ENCODE results near the gene ERBIN. TPM values are rescaled to one million over a fixed set of nuclear protein-coding genes. Genes with fewer than 3 reads are reported as not detected.
"Not testable (repeated sequence)": the region's sequence is repeated elsewhere in the genome, so short reads cannot be mapped to it uniquely, and the experiment has no call there.

Gene ERBIN
- total RNA-seq, result 95.0 TPM

DNA sequence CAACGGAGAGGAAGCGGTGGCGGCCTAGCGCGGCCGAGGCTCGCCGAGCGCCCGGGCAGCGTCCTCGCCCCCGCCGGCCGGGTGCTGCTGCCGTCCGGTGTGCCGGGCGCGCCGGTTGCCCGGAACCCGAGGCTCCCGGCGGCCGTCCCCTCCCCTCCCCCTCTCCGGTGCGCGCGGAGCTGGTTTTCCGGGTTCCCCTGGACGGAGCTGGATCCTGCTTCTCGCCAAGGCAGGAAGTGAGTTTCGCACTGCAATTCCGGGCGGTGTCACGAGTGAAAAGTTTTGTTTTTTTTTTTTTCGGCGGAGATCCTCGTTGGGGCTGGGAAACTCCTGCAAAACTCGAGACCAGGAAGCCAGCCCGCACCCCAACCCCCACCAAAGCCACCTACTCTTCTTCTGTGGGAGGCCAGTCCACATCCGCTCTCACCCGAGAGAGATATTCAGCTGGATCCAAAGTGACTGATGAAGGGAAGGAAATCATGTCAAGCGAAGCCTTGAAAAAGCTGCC lies at the start of gene ERBIN:
Gene ERBIN, plus strand, starts transcription at position 300 of the 508 bp plus-strand sequence. CDS start 66,144 bp downstream, outside the sequence.
- DNase-seq, result peak; percentile 85

DNA sequence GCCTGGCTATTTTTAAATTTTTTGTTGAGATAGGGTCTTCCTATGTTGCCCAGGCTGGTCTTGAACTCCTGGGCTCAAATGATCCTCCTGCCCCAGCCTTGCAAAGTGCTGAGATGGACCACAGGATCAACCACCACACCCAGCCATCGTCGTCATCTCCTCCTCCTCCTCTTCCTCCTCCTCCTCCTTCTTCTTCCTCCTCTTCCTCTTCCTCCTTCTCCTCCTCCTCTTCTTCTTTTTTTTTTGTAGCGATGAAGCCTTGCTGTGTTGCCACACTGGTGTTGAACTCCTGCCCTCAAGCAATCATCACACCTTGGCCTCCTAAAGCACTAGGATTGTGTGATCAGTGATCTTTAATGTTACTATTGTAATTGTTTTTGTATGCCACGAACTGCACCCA lies 49.4 kb upstream of the ERBIN start:
- no peak for DNase-seq

DNA sequence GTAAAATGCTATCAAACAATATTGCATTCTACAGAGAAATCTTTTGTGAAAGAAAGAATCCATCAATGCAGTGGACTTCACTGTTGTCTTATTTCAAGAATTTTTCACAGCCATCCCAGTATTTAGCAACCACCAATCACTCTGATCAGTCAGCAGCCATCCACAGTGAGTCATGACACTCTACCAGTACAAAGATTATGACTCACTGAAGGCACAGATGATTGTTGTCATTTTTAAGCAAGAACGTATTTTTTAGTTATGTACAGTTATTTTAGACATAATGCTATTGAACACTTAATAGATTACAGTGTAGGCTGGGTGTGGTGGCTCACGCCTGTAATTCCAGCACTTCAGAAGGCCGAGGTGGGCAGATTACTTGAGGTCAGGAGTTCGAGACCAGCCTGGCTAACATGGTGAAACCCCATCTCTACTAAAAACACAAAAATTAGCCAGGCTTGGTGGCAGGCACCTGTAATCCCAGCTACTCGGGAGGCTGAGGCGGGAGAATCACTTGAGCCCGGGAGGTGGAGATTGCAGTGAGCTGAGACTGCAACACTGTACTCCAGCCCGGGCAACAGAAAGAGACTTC lies 46.6 kb upstream of the ERBIN start:
- DNase-seq, result not testable (repeated sequence)

GRCh38 chr5:65880496-65881072 lies 45.8 kb upstream of the ERBIN start:
- DNase-seq, result peak; percentile 80

DNA sequence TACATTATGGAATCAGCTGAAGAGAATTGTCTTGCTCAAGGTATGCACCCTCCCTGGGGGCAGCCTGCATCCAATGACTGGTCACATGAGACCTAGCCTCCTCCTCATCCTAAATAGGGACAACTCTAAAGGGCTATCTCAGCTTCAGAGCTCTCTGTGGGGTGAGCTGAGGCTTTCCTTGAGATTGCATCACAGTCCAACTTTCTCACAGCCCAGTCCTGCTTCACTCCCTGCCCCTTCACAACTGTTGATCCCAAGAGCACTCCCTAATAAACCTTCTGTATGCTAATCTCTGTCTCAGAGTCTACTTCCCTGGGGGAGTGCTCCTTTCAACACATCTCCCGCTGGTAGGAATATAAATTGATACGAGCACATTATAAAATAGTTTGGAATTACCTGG lies 44.1 kb upstream of the ERBIN start:
- DNase-seq, result no peak

- no peak for DNase-seq
Measured at GRCh38 chr5:65883461-65883860, 42.9 kb upstream of the ERBIN start.

DNA sequence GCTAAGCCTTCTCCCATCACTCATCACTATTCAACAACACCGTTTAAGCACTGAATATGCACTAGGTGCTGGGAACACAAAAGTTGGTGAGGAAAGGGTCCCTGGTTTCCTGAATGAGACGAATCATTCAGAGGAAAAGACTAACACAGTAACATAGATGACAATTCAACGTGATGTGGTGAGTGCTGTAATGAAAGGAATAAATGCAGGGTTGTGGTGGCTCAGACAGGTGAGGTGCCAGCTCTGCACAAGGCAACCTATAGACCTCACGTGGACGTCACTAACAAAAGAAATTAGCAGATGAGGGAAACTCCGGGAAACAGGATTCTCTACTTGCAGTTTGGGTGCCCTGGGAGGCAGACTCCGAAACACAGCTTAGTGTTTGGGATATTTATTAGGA lies 40.0 kb upstream of the ERBIN start:
- DNase-seq, result no peak

DNA sequence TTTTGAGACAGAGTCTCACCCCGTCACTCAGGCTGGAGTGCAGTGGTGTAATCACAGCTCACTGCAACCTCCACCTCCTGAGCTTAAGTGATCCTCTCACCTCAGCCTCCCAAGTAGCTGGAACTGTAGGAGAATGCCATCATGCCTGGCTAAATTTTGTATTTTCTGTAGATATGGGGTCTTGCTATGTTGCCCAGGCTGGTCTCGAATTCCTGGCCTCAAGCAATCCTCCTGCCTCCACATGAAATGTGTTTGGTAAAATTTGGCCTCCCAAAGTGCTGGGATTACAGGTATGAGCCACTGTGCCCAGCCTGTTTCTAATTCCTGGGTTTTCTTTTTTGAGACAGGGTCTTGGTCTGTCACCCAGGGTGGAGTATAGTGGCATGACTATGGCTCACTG lies 34.4 kb upstream of the ERBIN start:
- not testable (repeated sequence) for DNase-seq

DNA sequence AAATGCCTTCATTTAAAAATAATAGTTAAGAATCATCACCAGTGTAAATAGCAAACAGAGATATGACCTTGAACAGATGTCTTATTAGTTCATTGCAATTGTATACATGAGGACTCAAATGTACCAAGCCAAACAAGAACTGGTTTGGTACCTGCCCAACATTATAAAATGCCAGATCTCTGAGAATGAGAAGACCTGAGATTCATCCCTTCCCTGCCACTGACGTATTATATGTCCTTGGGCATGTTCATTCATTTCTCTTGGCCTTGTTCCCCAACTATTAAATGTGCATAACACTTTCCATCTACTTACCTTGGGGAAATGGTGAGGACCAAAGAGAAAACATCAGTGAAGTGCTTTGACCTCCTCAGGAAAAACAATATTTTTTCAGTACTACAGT lies 33.6 kb upstream of the ERBIN start:
- DNase-seq, result no peak

GRCh38 chr5:65893749-65894430 lies 32.5 kb upstream of the ERBIN start:
- DNase-seq, result no peak

DNA sequence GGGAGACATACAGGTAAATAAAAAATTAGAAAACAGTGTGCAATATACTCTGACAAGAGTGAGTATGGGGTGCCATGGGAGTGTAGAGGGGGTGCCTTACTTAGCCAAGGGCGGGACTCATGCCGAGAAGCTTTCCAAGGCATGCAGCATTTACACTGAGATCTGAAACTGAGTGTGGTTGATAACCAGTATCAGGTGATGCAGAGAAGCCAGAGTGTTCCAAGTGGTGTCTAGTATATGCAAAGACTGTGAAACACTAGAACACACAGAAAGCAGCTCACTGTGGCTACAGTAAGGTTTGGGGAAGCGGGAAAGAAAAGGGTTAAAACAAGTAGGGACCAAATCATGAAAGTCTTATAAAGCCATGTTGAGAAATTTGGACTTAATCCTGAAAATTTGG lies 30.5 kb upstream of the ERBIN start:
- DNase-seq, result no peak

DNA sequence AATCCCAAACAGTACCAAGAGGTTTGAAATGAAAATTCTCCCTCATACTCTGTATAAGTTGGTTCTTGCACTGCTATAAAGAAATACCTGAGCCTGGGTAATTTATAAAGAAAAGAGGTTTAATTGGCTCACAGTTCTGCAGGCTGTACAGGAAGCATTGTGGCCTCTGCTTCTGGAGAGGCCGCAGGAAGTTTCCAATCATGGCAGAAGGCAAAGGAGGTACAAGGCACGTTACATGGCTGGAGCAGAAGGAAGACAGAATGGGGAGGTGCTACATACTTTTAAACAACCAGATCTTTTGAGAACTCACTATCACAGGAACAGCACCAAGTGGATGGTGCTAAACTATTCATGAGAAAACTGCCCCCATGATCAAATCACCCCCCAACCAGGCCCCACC lies 25.6 kb upstream of the ERBIN start:
- DNase-seq, result no peak

DNA sequence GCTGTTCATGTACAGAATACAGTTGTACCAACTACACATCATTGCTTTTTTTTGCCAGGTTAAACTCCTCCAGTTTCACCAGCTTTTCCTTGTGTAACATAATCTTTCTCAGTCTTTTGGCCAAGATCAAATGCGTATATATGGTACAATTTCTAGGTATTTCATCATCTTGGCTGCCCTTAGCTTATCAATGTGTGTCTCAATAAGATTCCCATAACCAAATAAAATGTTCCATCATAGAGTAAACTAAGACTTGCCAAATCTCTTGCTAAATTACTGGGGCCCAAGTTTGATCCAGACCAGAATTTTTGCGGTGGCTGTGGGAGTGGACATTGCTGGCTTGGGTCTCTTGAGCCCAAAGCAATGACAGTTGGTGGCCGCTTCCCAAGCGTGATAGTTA lies 24.3 kb upstream of the ERBIN start:
- no peak for DNase-seq

DNA sequence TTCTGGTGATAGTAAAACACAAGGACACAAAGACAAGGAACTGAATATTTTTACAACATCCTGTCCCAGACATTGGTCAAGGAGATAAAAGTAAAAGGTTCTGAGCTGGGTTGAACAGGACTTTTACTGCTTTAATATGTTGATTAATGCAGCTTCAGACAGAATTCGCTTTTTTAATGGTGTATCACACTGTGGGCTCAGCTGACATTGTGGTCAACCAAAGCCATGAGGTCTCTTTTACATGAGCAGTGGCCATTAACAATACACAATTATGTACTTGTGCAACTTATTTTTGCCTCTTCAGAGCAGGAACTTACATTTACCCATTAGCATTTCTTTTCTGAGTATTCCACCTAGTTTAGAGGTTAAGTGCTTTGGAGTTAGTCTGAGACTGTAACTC lies 22.8 kb upstream of the ERBIN start:
- DNase-seq, result no peak

DNA sequence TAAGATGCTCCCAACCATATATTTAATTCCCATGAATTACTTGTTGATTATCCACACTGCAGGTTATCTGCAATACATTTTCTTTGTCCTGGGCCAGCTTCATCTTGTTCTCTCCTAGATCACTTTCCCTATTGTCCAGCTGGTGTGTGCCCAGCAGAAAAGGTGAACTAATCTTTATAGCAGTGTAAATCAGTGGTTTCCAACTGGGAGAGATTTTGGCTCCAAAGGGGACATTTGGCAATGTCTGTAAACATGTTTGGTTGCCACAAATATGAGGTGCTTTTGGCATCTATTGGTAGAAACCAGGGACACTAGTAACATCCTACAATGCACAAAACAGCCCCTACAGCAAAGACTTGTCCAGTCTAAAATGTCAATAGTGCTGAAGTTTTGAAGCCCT lies 20.1 kb upstream of the ERBIN start:
- DNase-seq, result no peak

- DNase-seq, result no peak
Measured at GRCh38 chr5:65907135-65907534, 19.2 kb upstream of the ERBIN start.

- no peak for DNase-seq
Measured at GRCh38 chr5:65910711-65911110, 15.7 kb upstream of the ERBIN start.

- no peak for DNase-seq
Measured at GRCh38 chr5:65912311-65912710, 14.1 kb upstream of the ERBIN start.

- DNase-seq, result peak; percentile 14
Measured at GRCh38 chr5:65913519-65913918, 12.9 kb upstream of the ERBIN start.

GRCh38 chr5:65914641-65915196 lies 11.7 kb upstream of the ERBIN start:
- DNase-seq, result no peak

- not testable (repeated sequence) for DNase-seq
Measured at GRCh38 chr5:65915661-65916060, 10.7 kb upstream of the ERBIN start.

- no peak for DNase-seq
Measured at GRCh38 chr5:65916066-65916465, 10.3 kb upstream of the ERBIN start.

GRCh38 chr5:65916636-65917035 lies 9.7 kb upstream of the ERBIN start:
- no peak for DNase-seq
